ENCODE data around the gene MYBPC3.

MYBPC3 gene

GRCh38 chr11:47388697-47389576 lies 36.4 kb upstream of the MYBPC3 start:
- TF ChIP-seq SIN3A (IDR thresholded peaks at IDR 0.05; ENCODE audit: borderline replicate concordance, insufficient read depth, low read length) (no peak), POLR2AphosphoS5 (IDR thresholded peaks at IDR 0.05; ENCODE audit: low read depth, low read length) (no peak), TAF1 (IDR thresholded peaks at IDR 0.05; ENCODE audit: borderline replicate concordance, insufficient read depth, low read length) (no peak), REST (IDR thresholded peaks at IDR 0.05; ENCODE audit: insufficient read depth in 1 of 2, low read depth in 2 of 2, low read length in 2 of 2) (no peak), FOXP2 (optimal IDR thresholded peaks at IDR 0.05; ENCODE audit: borderline replicate concordance, extremely low read depth, extremely low read length, insufficient read depth) (no peak)

- TF ChIP-seq POLR2AphosphoS5 (IDR thresholded peaks at IDR 0.05; ENCODE audit: low read depth, low read length) = no peak
- no peak for TF ChIP-seq REST (IDR thresholded peaks at IDR 0.05; ENCODE audit: insufficient read depth in 1 of 2, low read depth in 2 of 2, low read length in 2 of 2)
- TF ChIP-seq FOXP2 (optimal IDR thresholded peaks at IDR 0.05; ENCODE audit: borderline replicate concordance, extremely low read depth, extremely low read length, insufficient read depth) = no peak
- TF ChIP-seq TAF1 (IDR thresholded peaks at IDR 0.05; ENCODE audit: borderline replicate concordance, insufficient read depth, low read length) = no peak
- TF ChIP-seq SIN3A (IDR thresholded peaks at IDR 0.05; ENCODE audit: borderline replicate concordance, insufficient read depth, low read length) = no peak
These were observed 35.6 kb upstream of the MYBPC3 start for GRCh38 chr11:47387944-47388696.

- TF ChIP-seq FOXP2 (optimal IDR thresholded peaks at IDR 0.05; ENCODE audit: borderline replicate concordance, extremely low read depth, extremely low read length, insufficient read depth) (no peak), POLR2AphosphoS5 (IDR thresholded peaks at IDR 0.05; ENCODE audit: low read depth, low read length) (no peak), SIN3A (IDR thresholded peaks at IDR 0.05; ENCODE audit: borderline replicate concordance, insufficient read depth, low read length) (no peak), REST (IDR thresholded peaks at IDR 0.05; ENCODE audit: insufficient read depth in 1 of 2, low read depth in 2 of 2, low read length in 2 of 2) (no peak), TAF1 (IDR thresholded peaks at IDR 0.05; ENCODE audit: borderline replicate concordance, insufficient read depth, low read length) (no peak)
These were observed 32.0 kb upstream of the MYBPC3 start for GRCh38 chr11:47384498-47384897.

GRCh38 chr11:47383071-47383470 lies 30.6 kb upstream of the MYBPC3 start:
- TF ChIP-seq SIN3A (IDR thresholded peaks at IDR 0.05; ENCODE audit: borderline replicate concordance, insufficient read depth, low read length) = no peak
- no peak for TF ChIP-seq FOXP2 (optimal IDR thresholded peaks at IDR 0.05; ENCODE audit: borderline replicate concordance, extremely low read depth, extremely low read length, insufficient read depth)
- TF ChIP-seq REST (IDR thresholded peaks at IDR 0.05; ENCODE audit: insufficient read depth in 1 of 2, low read depth in 2 of 2, low read length in 2 of 2) = no peak
- no peak for TF ChIP-seq TAF1 (IDR thresholded peaks at IDR 0.05; ENCODE audit: borderline replicate concordance, insufficient read depth, low read length)
